Ovary (tissue), 3 donors: ENCODE results near the gene DHFR.

Source experiments
- POLR2A ChIP-seq: fragments of 450-650 bp; IDR thresholded peaks from one replicate; pipeline ENCODE4 v1.6.1; 2017; ENCODE audit warnings: antibody characterized with exemption, mild to moderate bottlenecking, moderate library complexity
- TF ChIP-seq, protein P1 (sequence below), 3 donors: fragments of 450-650 bp in 2 of 3; fragments of 200-600 bp in 1 of 3; IDR thresholded peaks; one replicate each; pipeline versions ENCODE4 v1.5.1 to v1.8.0; 2016 to 2022; ENCODE audit warnings: antibody characterized with exemption in 3 of 3, mild to moderate bottlenecking in 1 of 3
- donor health status: DM: no; HTN: no; CAD: no.

DNA sequence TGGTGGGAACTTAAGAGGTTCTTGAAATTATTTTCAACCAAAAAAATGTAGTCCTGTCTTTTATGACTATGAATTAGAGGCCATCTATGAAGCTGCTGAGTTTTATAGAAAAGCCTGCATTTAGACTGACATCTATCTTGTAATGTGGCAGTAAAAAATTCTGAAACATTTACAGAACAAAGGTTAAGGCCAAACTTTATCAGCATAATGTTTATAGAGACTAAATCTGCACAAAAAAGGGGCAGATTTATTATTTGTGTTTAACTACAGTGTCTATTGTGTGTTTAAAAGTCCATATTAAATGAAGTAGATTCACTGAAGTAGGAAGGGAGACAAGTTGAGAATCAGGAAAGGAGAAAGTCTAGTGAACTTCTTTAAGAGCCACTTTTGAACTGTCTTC is 47.4 kb downstream of the DHFR start:
- TF ChIP-seq, protein P1, sequence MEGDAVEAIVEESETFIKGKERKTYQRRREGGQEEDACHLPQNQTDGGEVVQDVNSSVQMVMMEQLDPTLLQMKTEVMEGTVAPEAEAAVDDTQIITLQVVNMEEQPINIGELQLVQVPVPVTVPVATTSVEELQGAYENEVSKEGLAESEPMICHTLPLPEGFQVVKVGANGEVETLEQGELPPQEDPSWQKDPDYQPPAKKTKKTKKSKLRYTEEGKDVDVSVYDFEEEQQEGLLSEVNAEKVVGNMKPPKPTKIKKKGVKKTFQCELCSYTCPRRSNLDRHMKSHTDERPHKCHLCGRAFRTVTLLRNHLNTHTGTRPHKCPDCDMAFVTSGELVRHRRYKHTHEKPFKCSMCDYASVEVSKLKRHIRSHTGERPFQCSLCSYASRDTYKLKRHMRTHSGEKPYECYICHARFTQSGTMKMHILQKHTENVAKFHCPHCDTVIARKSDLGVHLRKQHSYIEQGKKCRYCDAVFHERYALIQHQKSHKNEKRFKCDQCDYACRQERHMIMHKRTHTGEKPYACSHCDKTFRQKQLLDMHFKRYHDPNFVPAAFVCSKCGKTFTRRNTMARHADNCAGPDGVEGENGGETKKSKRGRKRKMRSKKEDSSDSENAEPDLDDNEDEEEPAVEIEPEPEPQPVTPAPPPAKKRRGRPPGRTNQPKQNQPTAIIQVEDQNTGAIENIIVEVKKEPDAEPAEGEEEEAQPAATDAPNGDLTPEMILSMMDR (IDR thresholded peaks at IDR 0.05): no peak
- TF ChIP-seq POLR2A: no peak
